Effector CD4-positive, alpha-beta T cell (primary cell): ENCODE results near the gene CACTIN.
"Not testable (repeated sequence)": the region's sequence is repeated elsewhere in the genome, so short reads cannot be mapped to it uniquely, and the experiment has no call there.

ENCODE experiments used
- DNase-seq: peaks from one replicate; pipeline ENCODE4 v3.0.0-alpha.2; 2020

The CACTIN gene

GRCh38 chr19:3585301-3586126 lies 41.1 kb downstream of the CACTIN start, which contains the start of gene GIPC3:
Gene GIPC3 (plus strand): TSS chr19:3585478. CDS start chr19:3585598, 120 bp downstream.
- no peak for DNase-seq

GRCh38 chr19:3584036-3584802 lies 42.4 kb downstream of the CACTIN start:
- DNase-seq = not testable (repeated sequence)

GRCh38 chr19:3581792-3582191 lies 44.8 kb downstream of the CACTIN start:
- not testable (repeated sequence) for DNase-seq

GRCh38 chr19:3580156-3580934 lies 46.2 kb downstream of the CACTIN start:
- DNase-seq = no peak

GRCh38 chr19:3578390-3578789 lies 48.2 kb downstream of the CACTIN start:
- DNase-seq = no peak

- DNase-seq = no peak
Measured at GRCh38 chr19:3577723-3578344, 48.8 kb downstream of the CACTIN start.

- no peak for DNase-seq
Measured at GRCh38 chr19:3576696-3577443, 49.7 kb downstream of the CACTIN start.

GRCh38 chr19:3575949-3576673 lies 50.5 kb downstream of the CACTIN start:
- no peak for DNase-seq

- DNase-seq = no peak
Measured at GRCh38 chr19:3575260-3575741, 51.3 kb downstream of the CACTIN start.

- peak; percentile 64 for DNase-seq
Measured at GRCh38 chr19:3573858-3574637, 52.5 kb downstream of the CACTIN start.

- no peak for DNase-seq
Measured at GRCh38 chr19:3573162-3573857, 53.3 kb downstream of the CACTIN start.

GRCh38 chr19:3572855-3573161 lies 53.8 kb downstream of the CACTIN start, which contains the start of gene HMG20B:
Gene HMG20B (plus strand): TSS chr19:3572944. CDS start chr19:3573310, 366 bp downstream.
- DNase-seq = no peak

GRCh38 chr19:3572132-3572854 lies 54.3 kb downstream of the CACTIN start:
- DNase-seq = peak; percentile 100

- DNase-seq = no peak
Measured at GRCh38 chr19:3570606-3571011, 56.0 kb downstream of the CACTIN start.

GRCh38 chr19:3570042-3570441 lies 56.5 kb downstream of the CACTIN start:
- DNase-seq = not testable (repeated sequence)

- no peak for DNase-seq
Measured at GRCh38 chr19:3565139-3565538, 61.5 kb downstream of the CACTIN start.

- DNase-seq = no peak
Measured at GRCh38 chr19:3563709-3564524, 62.7 kb downstream of the CACTIN start.
